Fibroblast of mammary gland (primary cell): Measurements from ENCODE around the gene GPR176.

Experiments
- DNase-seq: peaks from one replicate; pipeline ENCODE4 v3.0.0-alpha.2; 2010; ENCODE audit warnings: low read depth
- H3K4me3 ChIP-seq: 2 replicates; pipeline ENCODE4 v1.5.1; 2011; ENCODE audit warnings: low read depth, mild to moderate bottlenecking, low read length, moderate library complexity; ENCODE audit not compliant: control insufficient read depth
- TF ChIP-seq, protein P1 (sequence below): conservative IDR thresholded peaks from 2 replicates; pipeline ENCODE4 v1.5.1; 2011; ENCODE audit warnings: low read depth, low read length, inconsistent platforms; ENCODE audit not compliant: control insufficient read depth, insufficient read depth

Gene GPR176

DNA sequence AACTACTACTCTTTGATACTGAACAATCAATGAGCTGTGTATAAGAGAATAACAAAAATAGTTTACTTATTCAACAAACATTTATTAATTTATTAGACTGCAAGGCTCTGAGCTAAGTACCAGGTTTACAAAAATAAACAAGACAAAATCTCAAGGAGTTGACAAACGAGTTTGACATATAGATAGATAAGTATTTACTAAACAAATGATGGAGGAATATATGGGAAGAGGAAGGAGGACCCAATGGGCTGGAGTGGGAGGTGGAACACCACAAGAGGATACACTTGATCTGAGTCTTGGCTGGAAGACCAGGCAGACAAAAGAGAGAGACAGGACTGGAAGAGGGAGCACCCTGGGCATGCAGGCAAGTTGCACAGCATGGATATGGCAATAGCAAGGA lies 89.9 kb downstream of the GPR176 start:
- TF ChIP-seq, protein P1, sequence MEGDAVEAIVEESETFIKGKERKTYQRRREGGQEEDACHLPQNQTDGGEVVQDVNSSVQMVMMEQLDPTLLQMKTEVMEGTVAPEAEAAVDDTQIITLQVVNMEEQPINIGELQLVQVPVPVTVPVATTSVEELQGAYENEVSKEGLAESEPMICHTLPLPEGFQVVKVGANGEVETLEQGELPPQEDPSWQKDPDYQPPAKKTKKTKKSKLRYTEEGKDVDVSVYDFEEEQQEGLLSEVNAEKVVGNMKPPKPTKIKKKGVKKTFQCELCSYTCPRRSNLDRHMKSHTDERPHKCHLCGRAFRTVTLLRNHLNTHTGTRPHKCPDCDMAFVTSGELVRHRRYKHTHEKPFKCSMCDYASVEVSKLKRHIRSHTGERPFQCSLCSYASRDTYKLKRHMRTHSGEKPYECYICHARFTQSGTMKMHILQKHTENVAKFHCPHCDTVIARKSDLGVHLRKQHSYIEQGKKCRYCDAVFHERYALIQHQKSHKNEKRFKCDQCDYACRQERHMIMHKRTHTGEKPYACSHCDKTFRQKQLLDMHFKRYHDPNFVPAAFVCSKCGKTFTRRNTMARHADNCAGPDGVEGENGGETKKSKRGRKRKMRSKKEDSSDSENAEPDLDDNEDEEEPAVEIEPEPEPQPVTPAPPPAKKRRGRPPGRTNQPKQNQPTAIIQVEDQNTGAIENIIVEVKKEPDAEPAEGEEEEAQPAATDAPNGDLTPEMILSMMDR, result no peak
- no peak overlapping the region for H3K4me3 ChIP-seq
- no peak for DNase-seq

DNA sequence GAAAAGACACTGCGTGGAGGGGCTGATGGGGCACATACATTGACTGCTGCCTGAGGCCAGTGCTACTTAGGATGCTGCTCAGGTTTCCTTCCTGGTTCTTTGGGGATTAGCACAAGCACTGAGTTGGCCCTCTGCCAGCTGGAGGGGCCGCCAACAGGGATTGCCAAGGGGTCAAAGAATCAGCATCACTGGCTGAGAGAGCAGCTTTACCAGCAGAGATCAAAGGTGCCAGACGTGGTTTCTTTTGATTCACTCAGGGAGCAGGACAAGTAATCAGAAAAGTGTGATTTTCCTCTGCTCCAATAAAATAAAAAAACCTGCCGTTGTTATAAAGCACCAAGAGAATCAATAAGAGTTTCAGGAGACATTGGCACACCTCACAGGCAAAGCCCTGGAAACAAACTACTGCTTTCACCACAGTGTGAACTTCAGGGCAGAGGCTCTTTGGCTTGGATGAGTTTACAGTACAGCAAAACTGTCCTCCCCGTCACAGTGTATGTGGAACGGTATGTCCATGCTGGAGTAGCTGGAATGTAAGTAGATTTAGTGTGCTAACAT lies 91.6 kb downstream of the GPR176 start:
- DNase-seq, result peak; percentile 87
- H3K4me3 ChIP-seq, result no peak overlapping the region
- TF ChIP-seq, protein P1, result no peak

DNA sequence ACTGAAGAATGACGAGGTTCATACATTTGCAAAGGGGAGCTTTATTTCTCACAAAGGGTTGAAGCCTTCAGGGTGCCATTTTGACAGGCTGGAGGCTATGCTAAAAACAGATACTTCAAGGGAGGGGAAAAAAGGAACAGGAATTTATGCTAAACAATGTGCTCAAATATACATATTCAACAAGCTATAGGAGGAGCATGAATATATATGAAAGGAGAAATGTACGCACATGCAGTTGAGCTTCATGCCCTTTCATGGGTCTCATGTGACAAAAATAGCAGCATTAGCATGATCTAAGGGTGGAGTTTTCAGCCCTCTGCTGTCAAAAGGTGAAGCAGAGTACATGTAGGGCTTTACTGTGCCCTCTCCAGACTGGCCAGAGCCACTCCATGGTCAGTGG lies 93.1 kb downstream of the GPR176 start:
- H3K4me3 ChIP-seq, result no peak overlapping the region
- TF ChIP-seq, protein P1, result no peak
- no peak for DNase-seq

DNA sequence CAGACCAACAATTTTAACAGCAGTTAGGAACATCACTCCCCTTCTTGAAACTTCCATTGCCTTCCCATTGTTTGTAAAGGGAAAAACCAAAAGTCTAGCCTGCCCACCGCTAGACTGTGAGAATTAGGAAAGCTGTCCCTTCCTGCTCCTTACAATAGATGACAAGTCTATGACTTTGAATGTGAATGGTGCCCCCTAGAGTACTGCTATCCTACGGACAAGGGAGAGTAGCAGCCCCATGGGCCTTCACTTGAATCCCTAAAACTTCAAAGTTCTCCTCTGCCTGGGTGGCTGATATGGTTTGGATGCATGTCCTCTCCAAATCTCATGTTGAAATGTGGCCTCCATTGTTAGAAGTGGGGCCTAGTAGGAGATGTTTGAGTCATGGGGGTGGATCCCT lies 96.4 kb downstream of the GPR176 start:
- H3K4me3 ChIP-seq, result no peak overlapping the region
- TF ChIP-seq, protein P1, result no peak
- DNase-seq, result no peak

DNA sequence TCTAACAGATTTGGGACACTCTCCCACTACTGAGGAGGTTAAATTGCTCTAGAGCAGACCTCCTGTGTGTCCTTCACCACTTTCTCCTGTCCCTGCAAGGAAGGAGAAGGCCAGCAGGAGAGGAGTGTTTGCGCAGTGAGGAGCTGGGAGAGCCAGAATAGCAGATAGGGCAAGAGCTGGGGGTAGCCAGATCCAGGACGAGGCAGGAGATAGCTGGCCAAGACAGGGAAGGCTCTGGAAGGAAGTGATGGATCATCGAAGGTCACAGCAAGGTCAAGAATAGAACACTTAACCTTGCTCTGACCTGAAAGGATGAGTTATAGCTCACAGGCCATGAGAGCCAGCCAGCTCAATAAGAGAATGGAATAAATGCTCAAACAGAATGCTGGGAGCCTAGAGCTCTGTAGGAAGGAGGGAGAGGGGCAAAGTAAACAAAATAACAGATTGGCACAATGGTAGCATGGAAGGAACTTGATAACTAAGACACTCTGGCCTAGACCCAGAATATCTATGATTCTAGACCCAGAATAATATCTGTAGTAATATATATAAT lies 99.9 kb downstream of the GPR176 start:
- no peak overlapping the region for H3K4me3 ChIP-seq
- no peak for DNase-seq
- TF ChIP-seq, protein P1, result no peak

DNA sequence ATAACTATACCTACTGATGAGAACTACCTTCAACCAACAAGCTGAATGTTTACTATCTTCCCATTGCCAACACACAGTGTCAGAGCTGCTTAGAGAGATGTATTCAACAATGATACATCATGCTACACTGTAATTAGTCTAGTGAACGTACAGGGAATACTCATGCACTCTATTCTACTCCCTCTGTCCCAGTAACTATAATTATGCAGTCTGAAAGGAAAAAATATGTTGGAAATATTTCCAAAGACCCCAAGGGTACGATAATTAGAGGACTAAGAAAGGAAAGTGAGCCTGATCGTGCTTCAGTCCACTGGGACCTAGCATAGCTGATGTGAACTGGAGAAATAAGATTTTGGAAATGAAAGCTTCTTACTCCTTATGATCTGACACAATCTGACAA lies 100.5 kb downstream of the GPR176 start:
- H3K4me3 ChIP-seq, result no peak overlapping the region
- no peak for DNase-seq
- TF ChIP-seq, protein P1, result no peak

DNA sequence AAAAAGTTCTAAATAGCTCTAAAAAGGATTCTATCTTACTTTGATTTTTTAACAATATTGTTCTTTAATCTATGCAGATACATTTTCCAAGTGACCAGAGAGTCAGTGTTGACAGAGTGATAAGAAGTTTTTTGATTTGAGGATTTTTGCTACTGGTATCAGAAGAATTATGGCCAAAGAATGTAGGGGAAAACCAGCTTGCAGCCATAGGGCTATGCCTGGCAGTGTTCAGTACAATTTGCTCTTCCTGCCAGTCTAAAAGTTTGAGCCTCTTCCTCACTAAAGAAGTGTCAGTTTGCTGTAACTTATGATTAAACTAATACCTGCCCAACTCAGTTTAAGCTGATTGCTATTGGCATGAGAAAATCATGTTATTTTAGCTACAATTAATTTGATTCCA lies 102.2 kb downstream of the GPR176 start:
- H3K4me3 ChIP-seq, result no peak overlapping the region
- no peak for DNase-seq
- TF ChIP-seq, protein P1, result no peak
